Heart left ventricle (tissue), 13 donors: ENCODE measurements around the gene IFNA14.

Source experiments
- CTCF ChIP-seq, 12 donors: fragments of 200-600 bp; sonication (generic) in 4 of 12; IDR thresholded peaks; one replicate each; pipeline versions ENCODE4 v1.5.0 to v1.8.0; 2018 to 2022; ENCODE audit warnings: antibody characterized with exemption in 12 of 12, mild to moderate bottlenecking in 5 of 12
- POLR2A ChIP-seq, 2 donors: fragments of 450-650 bp; IDR thresholded peaks; one replicate each; pipeline ENCODE4 v1.6.1; 2017; ENCODE audit warnings: antibody characterized with exemption in 2 of 2, mild to moderate bottlenecking in 2 of 2, moderate library complexity in 2 of 2
- donor health status: ischemic (EF 13 %, LVEDD 7.1; RV severe dilation, severe dysfunction).
- donor health status: DM: no; HTN: yes; CAD: no.
- donor health status: DM: no; HTN: no; CAD: no.
- donor health status: ischemic (EF 25% LVEDD 6.9; RV normal size, moderate dysfunction).
- donor health status: ischemic (EF 25% LVEDD 5.7; RV mildly dilated, moderate dysfunction).
- donor health status: ischemic (EF 35%, LVEDD 5.7; RV mildly dilated, moderate dysfunction).
- donor health status: nonischemic (EF 11% LVEDD 7.7; RV severe dilation, severe dysfunction).
- donor health status: DM: yes; HTN: yes; CAD: no.
- donor health status: PGD.
- donor health status: ischemic (EF 29% LVEDD 5.4; RV normal size, mild dysfunction).
- donor health status: nonischemic (EF 23%, LVEDD 6.1; RV moderate dilation, normal function).

DNA sequence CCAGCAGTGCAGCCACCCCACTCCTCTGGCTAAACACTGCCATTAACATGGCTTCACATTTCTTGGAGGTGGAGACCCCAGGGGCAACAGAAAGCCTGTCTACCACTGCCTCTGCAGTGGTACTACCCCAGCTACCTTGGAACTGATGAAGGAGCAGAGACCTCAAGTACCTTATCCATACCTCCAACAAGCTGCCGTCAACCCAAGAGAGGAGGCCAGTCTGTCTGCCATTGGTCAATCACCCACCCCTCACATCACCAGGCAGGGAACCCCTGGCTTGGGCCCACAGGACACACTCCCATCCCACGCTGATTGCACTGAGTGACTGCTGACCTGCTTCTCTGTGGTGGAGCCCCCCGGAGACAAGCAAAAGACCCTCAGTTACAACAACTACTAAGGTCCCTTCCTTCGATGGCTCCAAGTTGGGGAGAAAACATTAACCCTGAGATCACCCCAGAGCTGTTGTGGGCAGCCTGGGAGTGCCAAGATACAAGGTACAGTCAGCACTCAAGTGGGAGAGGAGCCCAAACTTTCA lies 5.6 kb downstream of the IFNA14 start:
- TF ChIP-seq CTCF (IDR thresholded peaks at IDR 0.05) (no peak), POLR2A (IDR thresholded peaks at IDR 0.05) (no peak)
